GM19351 (cell line): ENCODE measurements around the gene PML.
"Not testable (repeated sequence)": the region's sequence is repeated elsewhere in the genome, so short reads cannot be mapped to it uniquely, and the experiment has no call there.

ENCODE experiments used
- ATAC-seq: cut with Tn5 transposase; IDR thresholded peaks from one replicate; pipeline ENCODE4 v1.9.1; 2021; ENCODE audit warnings: mild to moderate bottlenecking, moderate library complexity; ENCODE audit not compliant: unreplicated experiment

The PML gene

DNA sequence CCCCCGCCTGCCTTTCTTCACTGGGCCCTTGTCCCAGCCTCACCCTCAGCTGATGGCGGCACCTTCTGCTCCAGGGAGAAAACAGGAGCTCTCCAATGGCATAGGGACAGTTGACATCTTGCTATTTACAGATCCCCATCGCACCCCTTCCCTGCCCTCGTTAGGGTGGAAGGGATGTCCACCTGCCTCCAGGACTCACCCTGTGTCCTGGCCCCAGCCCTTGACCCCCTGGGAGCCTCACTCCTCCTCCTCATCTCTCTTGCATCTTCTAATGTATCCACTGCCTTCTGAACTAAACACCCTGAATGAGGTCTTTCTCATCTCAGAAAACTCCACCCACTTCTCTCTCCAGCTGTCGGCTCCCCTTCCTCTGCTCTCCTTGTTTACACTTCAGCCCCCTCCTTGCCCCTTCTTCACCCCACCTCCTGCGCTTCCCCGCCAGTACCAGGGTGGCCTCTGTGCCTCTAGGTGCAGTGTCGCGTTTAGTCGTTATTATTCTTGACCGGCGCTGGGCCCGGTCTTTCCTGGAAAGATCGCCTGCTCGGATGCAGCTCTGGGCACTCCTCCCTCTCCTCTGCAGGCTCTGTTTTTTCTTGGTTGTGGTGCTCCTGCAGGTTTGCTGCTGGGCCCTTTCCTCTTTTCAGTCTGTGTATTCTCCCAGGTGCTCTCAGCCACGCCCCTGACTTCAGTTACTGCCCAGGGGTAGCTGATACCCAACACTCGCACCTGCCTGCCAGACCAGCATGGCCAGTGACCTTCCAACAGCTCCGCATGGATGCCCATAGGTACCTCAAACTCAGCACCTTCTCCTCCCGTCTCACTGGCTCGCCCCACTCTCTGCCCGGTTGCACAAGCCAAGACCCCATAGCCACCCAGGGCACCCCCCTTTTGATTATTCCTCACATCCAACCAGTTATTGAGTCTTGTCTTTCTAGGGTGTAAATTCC lies 42.9 kb downstream of the PML start:
- no peak for ATAC-seq

GRCh38 chr15:74038707-74039655 lies 44.5 kb downstream of the PML start:
- no peak for ATAC-seq

GRCh38 chr15:74039656-74040010 lies 45.1 kb downstream of the PML start:
- no peak for ATAC-seq

- no peak for ATAC-seq
Observed at GRCh38 chr15:74040109-74040850, 45.8 kb downstream of the PML start.

DNA sequence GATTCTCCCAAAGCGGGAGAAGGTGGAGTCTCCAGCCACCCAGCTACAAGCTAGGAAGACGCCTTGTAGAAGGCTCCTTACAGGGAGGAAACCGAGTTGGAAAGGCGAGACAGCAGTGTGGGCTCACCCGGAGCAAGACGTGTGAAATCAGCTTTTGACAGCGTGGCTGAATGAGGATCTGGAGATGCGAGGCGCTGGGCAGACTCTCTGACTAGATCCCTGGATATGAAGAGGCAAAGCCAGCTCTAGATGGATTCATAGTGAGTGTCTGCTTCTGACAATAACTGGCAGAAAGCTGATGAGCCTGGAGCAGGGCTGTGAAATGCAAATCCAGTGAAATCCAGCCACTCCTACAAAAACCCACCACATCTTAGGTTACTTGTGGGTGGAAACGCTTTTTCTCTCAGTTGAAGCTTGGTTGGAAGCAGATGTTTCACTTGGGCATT lies 46.8 kb downstream of the PML start:
- no peak for ATAC-seq

DNA sequence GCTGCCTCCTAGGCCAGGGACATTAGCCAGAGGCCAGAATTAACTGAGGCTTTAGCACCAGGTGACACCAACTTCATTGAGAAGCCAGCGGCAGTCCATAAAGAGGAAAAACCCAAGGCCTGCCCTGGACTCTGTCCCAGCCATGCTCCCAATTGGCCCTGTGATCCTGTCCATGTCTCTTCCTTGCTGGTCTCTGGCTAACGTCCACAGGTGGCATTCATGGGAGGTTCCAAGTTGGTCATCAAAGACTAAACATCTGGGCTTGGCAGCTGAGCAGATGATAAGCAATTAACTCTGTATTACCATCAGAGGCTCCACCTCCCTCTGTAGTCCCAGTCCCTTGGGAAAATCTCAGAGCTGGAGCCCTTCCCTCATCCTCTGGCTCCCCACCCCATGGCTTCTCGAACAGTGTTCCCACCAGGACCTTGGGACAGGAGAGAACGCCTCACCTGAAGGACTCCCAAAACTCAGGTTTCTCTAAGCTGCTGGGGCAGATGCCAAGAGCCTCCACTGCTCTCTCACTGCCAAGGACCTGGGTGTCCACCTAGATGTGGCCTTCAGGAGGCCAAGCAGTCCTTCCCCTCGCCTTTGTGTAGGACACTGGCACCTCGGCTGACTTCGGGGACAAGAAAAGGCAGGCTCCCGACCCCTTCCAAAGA lies 47.4 kb downstream of the PML start:
- ATAC-seq, result no peak

DNA sequence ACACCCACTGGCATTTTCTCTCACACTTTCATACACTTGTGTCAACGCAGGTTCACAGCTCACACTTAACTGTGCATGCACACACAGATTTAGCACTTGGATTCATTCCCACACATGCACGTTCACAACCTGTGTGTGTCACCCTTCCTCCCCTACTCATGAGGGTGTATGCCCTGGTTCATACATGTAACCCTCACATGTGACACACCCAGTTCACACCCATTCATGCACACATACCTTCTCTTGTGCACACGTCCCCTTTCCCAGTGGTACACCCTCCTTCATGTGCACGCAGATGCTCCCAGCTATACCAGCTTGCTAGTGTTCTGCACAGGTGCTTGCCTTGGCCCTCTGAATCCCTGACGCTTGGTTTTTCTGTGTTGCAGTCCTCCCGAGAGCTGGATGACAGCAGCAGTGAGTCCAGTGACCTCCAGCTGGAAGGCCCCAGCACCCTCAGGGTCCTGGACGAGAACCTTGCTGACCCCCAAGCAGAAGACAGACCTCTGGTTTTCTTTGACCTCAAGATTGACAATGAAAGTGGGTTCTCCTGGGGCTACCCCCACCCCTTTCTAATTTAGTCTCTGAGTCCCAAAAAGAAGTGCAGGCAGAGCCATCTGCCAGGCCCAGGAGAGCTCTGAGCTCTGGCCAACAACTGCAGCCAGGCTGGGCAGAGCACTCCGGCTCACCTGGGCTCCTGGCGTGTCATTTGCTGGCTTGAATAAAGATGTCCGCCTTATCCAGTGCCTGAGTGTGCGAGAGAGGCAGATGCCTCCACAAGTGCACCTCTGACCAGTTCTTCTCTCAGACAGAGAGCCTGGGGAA lies 48.3 kb downstream of the PML start:
- ATAC-seq, result no peak

- no peak for ATAC-seq
Observed at GRCh38 chr15:74043425-74044266, 49.1 kb downstream of the PML start.

GRCh38 chr15:74044267-74045110 lies 50.0 kb downstream of the PML start:
- ATAC-seq, result no peak

DNA sequence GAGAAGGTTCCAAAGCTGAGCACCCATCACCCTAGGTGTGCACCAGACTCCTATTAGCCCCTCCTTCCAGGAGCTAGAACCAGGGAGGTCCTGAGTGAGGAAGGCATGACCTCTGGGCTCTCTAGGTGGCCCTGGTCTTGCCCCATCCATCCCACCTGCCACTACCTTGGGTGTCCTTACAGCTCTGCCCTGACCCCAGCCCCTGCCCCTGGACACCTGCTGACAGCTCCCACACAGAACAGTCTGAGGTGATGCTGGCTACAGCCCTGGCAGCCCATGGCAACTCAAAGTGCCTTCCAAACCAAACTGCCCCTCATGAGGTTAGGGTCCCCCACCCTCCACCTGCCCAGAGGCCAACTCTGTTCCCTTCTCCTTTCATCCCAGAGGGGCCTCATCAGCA lies 50.7 kb downstream of the PML start:
- ATAC-seq, result no peak

- no peak for ATAC-seq
Observed at GRCh38 chr15:74045636-74046274, 51.2 kb downstream of the PML start.

GRCh38 chr15:74046275-74046674 lies 51.8 kb downstream of the PML start:
- ATAC-seq, result no peak

DNA sequence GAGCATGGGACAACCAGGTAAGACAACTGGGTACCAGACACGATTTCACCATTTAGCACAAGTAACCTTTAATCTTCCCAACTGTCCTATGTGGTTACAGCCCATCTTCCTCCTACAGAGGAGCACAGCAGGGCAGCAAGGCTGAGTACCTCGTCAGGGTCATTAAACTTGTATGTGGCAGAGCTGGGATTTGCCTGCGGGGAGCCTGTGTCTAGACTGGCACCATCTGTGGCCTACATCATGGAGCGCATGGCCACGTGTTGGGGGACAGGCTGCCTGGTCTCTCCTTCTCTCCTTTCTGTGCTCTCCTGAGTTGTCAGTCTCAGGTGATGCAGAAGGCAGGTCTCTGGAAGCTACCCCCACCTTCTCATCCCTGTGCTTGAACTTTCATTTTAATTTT lies 55.6 kb downstream of the PML start:
- ATAC-seq, result no peak

DNA sequence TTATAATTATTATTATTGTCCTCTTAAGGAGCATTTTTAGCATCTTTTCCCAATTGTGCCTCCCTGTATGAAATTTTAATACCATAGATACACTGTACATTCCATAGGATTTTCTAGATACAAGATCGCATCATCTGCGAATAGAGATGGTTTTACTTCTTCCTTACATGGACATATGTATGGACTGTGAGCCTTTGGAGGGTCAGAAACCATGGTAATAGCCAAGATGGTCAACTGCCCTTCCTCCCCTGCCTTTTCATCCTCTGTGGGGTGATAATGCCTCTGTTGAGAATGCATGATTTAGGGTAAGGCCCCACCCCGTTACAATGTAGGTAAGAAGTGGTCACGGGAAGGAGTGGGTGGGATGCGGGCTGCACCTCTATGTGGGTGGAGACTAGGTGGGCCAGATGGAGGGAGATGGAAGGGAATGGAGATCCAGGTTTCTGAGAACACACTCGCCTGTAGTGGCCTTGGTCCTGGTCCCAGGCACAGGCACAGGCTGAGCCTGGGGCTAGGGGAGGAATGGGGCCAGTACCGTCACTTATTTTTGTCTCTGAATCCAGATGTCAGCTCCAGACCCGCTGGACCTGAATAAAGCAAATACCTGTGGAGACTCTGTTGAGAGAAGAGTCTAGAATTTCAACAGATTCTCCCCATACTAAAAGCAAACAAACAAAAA lies 56.2 kb downstream of the PML start:
- ATAC-seq, result no peak

DNA sequence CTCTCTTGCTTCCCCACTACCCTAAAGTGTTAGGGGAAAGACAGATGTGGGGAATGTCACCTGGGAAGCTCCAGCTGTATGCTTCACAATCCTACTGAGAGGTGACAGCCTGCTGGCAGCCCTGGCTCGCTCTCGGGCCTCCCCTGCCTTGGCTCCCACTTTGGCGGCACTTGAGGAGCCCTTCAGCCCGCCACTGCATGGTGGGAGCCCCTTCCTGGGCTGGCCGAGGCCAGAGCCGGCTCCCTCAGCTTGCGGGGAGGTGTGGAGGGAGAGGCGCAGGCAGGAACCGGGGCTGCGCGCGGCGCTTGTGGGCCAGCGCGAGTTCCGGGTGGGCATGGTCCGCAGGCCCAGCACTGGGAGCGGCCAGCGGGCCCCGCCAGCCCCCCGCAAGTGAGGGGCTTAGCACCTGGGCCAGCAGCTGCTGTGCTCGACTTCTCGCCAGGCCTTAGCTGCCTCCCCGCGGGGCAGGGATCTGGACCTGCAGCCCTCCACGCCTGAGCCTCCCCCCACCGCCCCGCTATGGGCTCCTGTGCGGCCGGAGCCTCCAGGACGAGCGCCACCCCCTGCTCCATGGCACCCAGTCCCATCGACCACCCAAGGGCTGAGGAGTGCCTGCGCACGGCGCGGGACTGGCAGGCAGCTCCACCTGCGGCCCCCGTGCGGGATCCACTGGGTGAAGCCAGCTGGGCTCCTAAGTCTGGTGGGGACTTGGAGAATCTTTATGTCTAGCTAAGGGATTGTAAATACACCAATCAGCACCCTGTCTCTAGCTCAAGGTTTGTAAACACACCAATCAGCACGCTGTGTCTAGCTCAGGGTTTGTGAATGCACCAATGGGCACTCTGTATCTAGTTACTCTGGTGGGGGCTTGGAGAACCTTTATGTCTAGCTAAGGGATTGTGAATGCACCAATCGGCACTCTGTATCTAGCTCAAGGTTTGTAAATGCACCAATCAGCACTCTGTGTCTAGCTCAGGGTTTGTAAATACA lies 58.0 kb downstream of the PML start:
- not testable (repeated sequence) for ATAC-seq

GRCh38 chr15:74053517-74053916 lies 59.0 kb downstream of the PML start:
- no peak for ATAC-seq
